Retinal pigment epithelial cell (primary cell): ENCODE data around the gene EPHA1.
A peak's percentile ranks its signal among the peaks of the same experiment; 100 is the strongest.

Source experiments
- DNase-seq: peaks from one replicate; pipeline ENCODE4 v3.0.0-alpha.2; 2010; ENCODE audit warnings: low read depth
- H3K4me3 ChIP-seq: 2 replicates; pipeline ENCODE4 v1.5.1; 2011; ENCODE audit warnings: mild to moderate bottlenecking, low read length, control low read depth, moderate library complexity
- CTCF ChIP-seq: conservative IDR thresholded peaks from 2 replicates; pipeline ENCODE4 v1.5.1; 2011; ENCODE audit warnings: low read depth, low read length, control low read depth, inconsistent platforms

Gene EPHA1

GRCh38 chr7:143367972-143368371, 40.7 kb downstream of the EPHA1 start:
- no peak overlapping the region for H3K4me3 ChIP-seq
- DNase-seq = no peak
- TF ChIP-seq CTCF = no peak

- H3K4me3 ChIP-seq = peak overlapping the region; percentile 36
- DNase-seq = no peak
- no peak for TF ChIP-seq CTCF
Observed at GRCh38 chr7:143363016-143363937, 45.4 kb downstream of the EPHA1 start.

GRCh38 chr7:143362131-143363015, 46.3 kb downstream of the EPHA1 start, which contains the start of gene FAM131B:
FAM131B (minus strand) TSS chr7:143362713; CDS start chr7:143362603, 110 bp downstream.
- no peak for DNase-seq
- TF ChIP-seq CTCF = no peak
- H3K4me3 ChIP-seq = peak within 1 kb of the TSS; percentile 60

GRCh38 chr7:143361552-143362130, 47.0 kb downstream of the EPHA1 start:
- DNase-seq = no peak
- no peak for TF ChIP-seq CTCF
- H3K4me3 ChIP-seq = peak overlapping the region; percentile 60

- peak overlapping the region; percentile 32 for H3K4me3 ChIP-seq
Observed at GRCh38 chr7:143360788-143361551, 47.7 kb downstream of the EPHA1 start.

More at GRCh38 chr7:143360788-143361551, 47.7 kb downstream of the EPHA1 start:
- DNase-seq = no peak
- TF ChIP-seq CTCF = no peak
